GM23248 (cell line): ENCODE data around the gene ADGRL3. TPM values are rescaled to one million over a fixed set of nuclear protein-coding genes. Genes with fewer than 3 reads are reported as not detected.

ENCODE experiments used
- DNase-seq: peaks from one replicate; pipeline ENCODE4 v3.0.0-alpha.2; 2015
- H2AFZ ChIP-seq: fragments of 200-600 bp; sonication (generic); 2 replicates; pipeline ENCODE4 v1.6.1; 2016; ENCODE audit warnings: antibody characterized with exemption
- H3F3A ChIP-seq: fragments of 200-600 bp; sonication (generic); 2 replicates; pipeline ENCODE4 v1.6.1; 2016; ENCODE audit warnings: mild to moderate bottlenecking, antibody characterized with exemption, mixed run types; ENCODE audit not compliant: insufficient read depth
- H3K27ac ChIP-seq: fragments of 200-600 bp; sonication (generic); 2 replicates; pipeline ENCODE4 v1.5.1; 2016; ENCODE audit warnings: mild to moderate bottlenecking
- H3K27me3 ChIP-seq: fragments of 200-600 bp; sonication (generic); replicated peaks from 2 replicates; pipeline ENCODE4 v1.6.1; 2016; ENCODE audit warnings: mild to moderate bottlenecking; ENCODE audit not compliant: insufficient read depth
- H3K36me3 ChIP-seq: fragments of 200-600 bp; sonication (generic); 2 replicates; pipeline ENCODE4 v1.6.1; 2016; ENCODE audit warnings: low read depth, mild to moderate bottlenecking
- H3K4me1 ChIP-seq: fragments of 200-600 bp; sonication (generic); 2 replicates; pipeline ENCODE4 v1.6.1; 2016; ENCODE audit warnings: mild to moderate bottlenecking; ENCODE audit not compliant: insufficient read depth
- H3K4me2 ChIP-seq: fragments of 200-600 bp; sonication (generic); one replicate; pipeline ENCODE4 v1.6.1; 2016; ENCODE audit warnings: mild to moderate bottlenecking; ENCODE audit not compliant: unreplicated experiment
- H3K4me3 ChIP-seq: fragments of 200-600 bp; sonication (generic); 2 replicates; pipeline ENCODE4 v1.5.1; 2016; ENCODE audit warnings: mild to moderate bottlenecking
- H3K79me2 ChIP-seq: fragments of 200-600 bp; sonication (generic); 2 replicates; pipeline ENCODE4 v1.6.1; 2016; ENCODE audit warnings: mild to moderate bottlenecking; ENCODE audit not compliant: insufficient read depth
- H3K9ac ChIP-seq: fragments of 200-600 bp; sonication (generic); 2 replicates; pipeline ENCODE4 v1.6.1; 2016; ENCODE audit warnings: mild to moderate bottlenecking
- H3K9me2 ChIP-seq: fragments of 200-600 bp; sonication (generic); 2 replicates; pipeline ENCODE4 v1.6.1; 2016; ENCODE audit warnings: mixed run types, mild to moderate bottlenecking, moderate library complexity; ENCODE audit not compliant: insufficient read depth
- H3K9me3 ChIP-seq: fragments of 200-600 bp; sonication (generic); one replicate; pipeline ENCODE4 v1.6.1; 2017; ENCODE audit warnings: low read depth
- H4K20me1 ChIP-seq: fragments of 200-600 bp; sonication (generic); 2 replicates; pipeline ENCODE4 v1.6.0; 2016; ENCODE audit not compliant: insufficient read depth
- EZH2 ChIP-seq: fragments of 200-600 bp; sonication (generic); IDR thresholded peaks from 2 replicates; pipeline ENCODE4 v1.6.1; 2018; ENCODE audit warnings: antibody characterized with exemption, mild to moderate bottlenecking; ENCODE audit not compliant: insufficient read depth, poor library complexity, severe bottlenecking
- EZH2phosphoT487 ChIP-seq: fragments of 200-600 bp; sonication (generic); IDR thresholded peaks from 2 replicates; pipeline ENCODE4 v1.6.1; 2018; ENCODE audit warnings: antibody characterized with exemption, moderate library complexity, mild to moderate bottlenecking, low read depth; ENCODE audit not compliant: insufficient read depth
- WGBS, 2 experiments: methylation state at CpG; one replicate each; pipeline ENCODE4 v1.1.6; 2015 to 2017; ENCODE audit warnings: low lambda C conversion rate in 2 of 2, low coverage in 1 of 2; ENCODE audit errors: missing lambda C conversion rate in 2 of 2; 5-methylcytosine and 5-hydroxymethylcytosine counted together
- in situ Hi-C: fragments of 300-500 bp; cut with MboI; formaldehyde crosslinking; loops from 2 replicates; pipeline ENCODE4 v1.15.0; 2020
- polyA plus RNA-seq: library from polyadenylated mRNA; unstranded; fragments of >200 nt; fragmentation: Nextera tagmentation; extraction: Ambion mirVana; gene quantifications from 2 replicates; pipeline ENCODE4 v1.2.1, GENCODE V29; 2016
- total RNA-seq: library from RNA; depleted of rRNA; stranded (reverse); fragments of >200 nt; shearing (Covaris generic); gene quantifications from 2 replicates; pipeline ENCODE4 v1.2.3, GENCODE V29; 2014

Gene ADGRL3
- total and polyA plus RNA-seq, 2 experiments from 2014 or later: not detected

- Histone ChIP-seq H3K9me2 (no peaks in the 10 kb centered on the region), H3K79me2 (no peaks in the 10 kb centered on the region), H3K4me2 (no peak overlapping the region), H2AFZ (no peak overlapping the region), H3K4me1 (no peaks in the 10 kb centered on the region), H3K27ac (no peak overlapping the region), H3K4me3 (no peak overlapping the region), H3K9ac (no peak overlapping the region), H3K27me3 (no peaks in the 10 kb centered on the region), H3K36me3 (no peaks in the 10 kb centered on the region), H3F3A (no peaks in the 10 kb centered on the region), H4K20me1 (no peaks in the 10 kb centered on the region), H3K9me3 (no peaks in the 10 kb centered on the region)
- DNase-seq: no peak
- in situ Hi-C loops: no loop called here
- TF ChIP-seq EZH2 (no peak), EZH2phosphoT487 (no peak)
Observed at GRCh38 chr4:61446941-61447340, 246.8 kb downstream of the ADGRL3 start.

DNA sequence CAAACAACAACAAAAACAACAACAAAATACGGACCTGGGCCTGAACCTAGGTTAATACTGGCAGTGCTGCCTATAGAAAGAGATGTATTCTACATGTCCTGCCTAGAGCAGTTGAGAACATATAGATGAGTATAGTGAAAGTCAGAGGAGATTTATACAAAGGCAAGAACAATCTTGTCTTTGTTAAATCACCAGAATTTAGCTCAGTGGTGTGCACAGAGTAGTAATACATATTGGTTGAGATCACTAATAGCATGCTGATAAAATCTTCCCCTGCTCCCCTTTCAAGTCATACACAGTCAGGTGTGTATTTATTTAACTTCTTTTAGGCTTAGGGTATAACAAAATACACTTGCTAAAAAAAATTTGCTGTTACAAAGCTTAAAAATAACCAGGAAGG is 247.8 kb downstream of the ADGRL3 start:
- in situ Hi-C loops: no loop called here
- TF ChIP-seq EZH2 (no peak), EZH2phosphoT487 (no peak)
- DNase-seq: no peak
- Histone ChIP-seq H3K4me1 (no peaks in the 10 kb centered on the region), H3K79me2 (no peaks in the 10 kb centered on the region), H3K9me3 (no peaks in the 10 kb centered on the region), H2AFZ (no peak overlapping the region), H4K20me1 (no peaks in the 10 kb centered on the region), H3K36me3 (no peaks in the 10 kb centered on the region), H3K9me2 (no peaks in the 10 kb centered on the region), H3K27ac (no peak overlapping the region), H3K27me3 (no peaks in the 10 kb centered on the region), H3K4me3 (no peak overlapping the region), H3F3A (no peaks in the 10 kb centered on the region), H3K4me2 (no peak overlapping the region), H3K9ac (no peak overlapping the region)
- WGBS, 2 experiments: 20 to 32% methylated on average over 1 of the region's 1 CpG

DNA sequence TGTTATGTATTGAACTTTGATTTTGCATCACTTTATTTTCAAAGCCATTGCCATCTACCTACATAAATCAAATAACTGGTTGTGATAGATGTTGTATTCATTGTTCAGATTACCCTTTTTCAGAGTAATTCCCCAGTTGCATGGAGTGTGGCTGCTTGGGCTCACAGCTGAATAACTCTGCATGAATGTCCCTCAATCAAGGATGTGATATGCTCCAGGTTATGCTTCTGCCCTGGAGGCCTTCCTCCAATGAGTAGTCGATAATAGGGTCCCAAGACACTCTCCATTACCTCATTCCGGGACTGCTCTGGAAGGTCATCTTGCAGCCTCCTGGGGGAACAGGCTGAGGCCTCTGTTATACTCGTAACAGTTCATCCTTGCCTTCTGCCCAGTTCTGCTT is 251.8 kb downstream of the ADGRL3 start:
- Histone ChIP-seq H3K4me3 (no peak overlapping the region), H2AFZ (no peak overlapping the region), H3K9me2 (no peaks in the 10 kb centered on the region), H3K4me1 (no peaks in the 10 kb centered on the region), H3K27me3 (no peaks in the 10 kb centered on the region), H3K36me3 (no peaks in the 10 kb centered on the region), H3K4me2 (no peak overlapping the region), H3K79me2 (no peaks in the 10 kb centered on the region), H3F3A (no peaks in the 10 kb centered on the region), H3K27ac (no peak overlapping the region), H4K20me1 (no peaks in the 10 kb centered on the region), H3K9me3 (no peaks in the 10 kb centered on the region), H3K9ac (no peak overlapping the region)
- TF ChIP-seq EZH2phosphoT487 (no peak), EZH2 (no peak)
- WGBS, 2 experiments: 4 to 13% methylated on average over 3 of the region's 3 CpGs
- in situ Hi-C loops: no loop called here
- DNase-seq: no peak

DNA sequence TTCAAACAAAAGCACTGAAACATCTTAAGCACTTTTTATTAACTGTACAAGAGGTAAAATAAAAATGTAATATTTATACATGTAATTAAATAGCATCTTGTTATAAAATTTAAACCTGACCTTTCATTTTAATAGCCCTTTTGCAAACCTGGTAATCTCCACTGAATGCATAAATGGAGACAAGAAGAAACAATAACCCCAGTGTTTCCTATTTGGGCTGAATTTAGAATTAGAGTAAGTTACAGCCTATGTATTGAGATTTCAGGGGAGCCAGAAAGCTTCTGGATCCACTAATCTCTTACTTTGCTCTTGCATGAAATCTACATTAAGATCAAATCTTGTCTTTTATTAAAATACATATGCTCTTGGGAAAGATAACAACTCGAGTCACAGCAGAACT is 261.8 kb downstream of the ADGRL3 start:
- no peaks in the 10 kb centered on the region for H3F3A ChIP-seq
- no peaks in the 10 kb centered on the region for H3K79me2 ChIP-seq
- H3K9me3 ChIP-seq: no peaks in the 10 kb centered on the region
- WGBS, 2 experiments: 5 to 10% methylated on average over 1 of the region's 1 CpG
- H2AFZ ChIP-seq: no peak overlapping the region
- TF ChIP-seq EZH2phosphoT487: no peak
- TF ChIP-seq EZH2: no peak
- no peaks in the 10 kb centered on the region for H4K20me1 ChIP-seq
- H3K4me3 ChIP-seq: no peak overlapping the region
- no peaks in the 10 kb centered on the region for H3K4me1 ChIP-seq
- H3K4me2 ChIP-seq: no peak overlapping the region
- DNase-seq: no peak
- H3K9ac ChIP-seq: no peak overlapping the region
- H3K27ac ChIP-seq: no peak overlapping the region
- no peaks in the 10 kb centered on the region for H3K36me3 ChIP-seq
- H3K9me2 ChIP-seq: no peaks in the 10 kb centered on the region
- in situ Hi-C loops: no loop called here
- no peaks in the 10 kb centered on the region for H3K27me3 ChIP-seq

- Histone ChIP-seq H3K27ac (no peak overlapping the region), H3K9me2 (no peaks in the 10 kb centered on the region), H3K4me2 (no peak overlapping the region), H3K4me3 (no peak overlapping the region), H3K36me3 (no peaks in the 10 kb centered on the region), H2AFZ (no peak overlapping the region), H3K9me3 (no peaks in the 10 kb centered on the region), H3K4me1 (no peaks in the 10 kb centered on the region), H3K9ac (no peak overlapping the region), H3K79me2 (no peaks in the 10 kb centered on the region), H3F3A (no peaks in the 10 kb centered on the region), H3K27me3 (no peaks in the 10 kb centered on the region), H4K20me1 (no peaks in the 10 kb centered on the region)
- TF ChIP-seq EZH2phosphoT487: no peak
- TF ChIP-seq EZH2: no peak
- in situ Hi-C loops: no loop called here
- DNase-seq: no peak
- 13 to 19% methylated on average over 5 of the region's 5 CpGs for WGBS, 2 experiments
Observed at GRCh38 chr4:61462451-61463326, 262.6 kb downstream of the ADGRL3 start.
